SK-N-SH treated with all-trans-retinoic acid at 6 μM for 48 hours (cell line): Measurements from ENCODE around the gene ENO4.

Experiments
- ATAC-seq: fragments of 200-7000 bp; cut with Tn5 transposase; 3 replicates; pipeline ENCODE4 v1.9.1; 2020; ENCODE audit warnings: mild to moderate bottlenecking, moderate library complexity
- ARNTL ChIP-seq: fragments of 450-650 bp; formaldehyde crosslinking; IDR thresholded peaks from 2 replicates; pipeline ENCODE4 v1.5.0; 2020; ENCODE audit warnings: low read depth, mild to moderate bottlenecking, moderate library complexity, borderline replicate concordance
- BACH2 ChIP-seq: fragments of 250-450 bp; sonication (Bioruptor Pico); IDR thresholded peaks from 2 replicates; pipeline ENCODE4 v1.9.0; 2021; ENCODE audit warnings: mild to moderate bottlenecking, borderline replicate concordance
- CREB5 ChIP-seq: fragments of 250-450 bp; sonication (Bioruptor Pico); IDR thresholded peaks from 2 replicates; pipeline ENCODE4 v1.5.1; 2020; ENCODE audit warnings: low read depth, mild to moderate bottlenecking, moderate library complexity
- CSDC2 ChIP-seq: fragments of 250-450 bp; sonication (Bioruptor Pico); IDR thresholded peaks from 2 replicates; pipeline ENCODE4 v1.5.0; 2020; ENCODE audit warnings: mild to moderate bottlenecking, moderate library complexity
- ESRRG ChIP-seq: fragments of 250-450 bp; sonication (Bioruptor Pico); IDR thresholded peaks from 2 replicates; pipeline ENCODE4 v1.6.1; 2021; ENCODE audit warnings: mild to moderate bottlenecking
- ISL1 ChIP-seq: fragments of 250-450 bp; sonication (Bioruptor Pico); IDR thresholded peaks from 2 replicates; pipeline ENCODE4 v2.1.2; 2022; ENCODE audit warnings: mild to moderate bottlenecking, moderate library complexity
- OSR1 ChIP-seq: fragments of 250-450 bp; sonication (Bioruptor Pico); IDR thresholded peaks from 2 replicates; pipeline ENCODE4 v1.8.0; 2022; ENCODE audit warnings: moderate library complexity, mild to moderate bottlenecking, inconsistent platforms
- PATZ1 ChIP-seq: fragments of 250-450 bp; sonication (Bioruptor Pico); IDR thresholded peaks from 2 replicates; pipeline ENCODE4 v1.8.0; 2020; ENCODE audit warnings: mild to moderate bottlenecking, moderate library complexity, borderline replicate concordance
- POU6F1 ChIP-seq: fragments of 250-450 bp; sonication (Bioruptor Pico); IDR thresholded peaks from 2 replicates; pipeline ENCODE4 v1.8.0; 2021; ENCODE audit warnings: low read depth, mild to moderate bottlenecking, moderate library complexity, borderline replicate concordance
- PPARA ChIP-seq: fragments of 250-450 bp; sonication (Bioruptor Pico); IDR thresholded peaks from 2 replicates; pipeline ENCODE4 v1.5.0; 2020; ENCODE audit warnings: mild to moderate bottlenecking, borderline replicate concordance
- RARB ChIP-seq: fragments of 250-450 bp; sonication (Bioruptor Pico); IDR thresholded peaks from 2 replicates; pipeline ENCODE4 v1.8.0; 2021; ENCODE audit warnings: mild to moderate bottlenecking, moderate library complexity
- SNAI2 ChIP-seq: fragments of 250-450 bp; sonication (Bioruptor Pico); IDR thresholded peaks from 2 replicates; pipeline ENCODE4 v1.5.0; 2020; ENCODE audit warnings: mild to moderate bottlenecking, moderate library complexity
- TCF4 ChIP-seq: fragments of 250-450 bp; sonication (Bioruptor Pico); IDR thresholded peaks from 2 replicates; pipeline ENCODE4 v1.8.0; 2021; ENCODE audit warnings: mild to moderate bottlenecking, moderate library complexity, borderline replicate concordance
- TOX ChIP-seq: fragments of 250-450 bp; sonication (Bioruptor Pico); IDR thresholded peaks from 2 replicates; pipeline ENCODE4 v1.8.0; 2021; ENCODE audit warnings: mild to moderate bottlenecking, moderate library complexity, borderline replicate concordance
- TSHZ2 ChIP-seq: fragments of 250-450 bp; sonication (Bioruptor Pico); IDR thresholded peaks from 2 replicates; pipeline ENCODE4 v1.5.0; 2020; ENCODE audit warnings: mild to moderate bottlenecking, moderate library complexity
- ZC3H10 ChIP-seq: fragments of 250-450 bp; sonication (Bioruptor Pico); IDR thresholded peaks from 2 replicates; pipeline ENCODE4 v1.5.1; 2021; ENCODE audit warnings: mild to moderate bottlenecking, moderate library complexity
- ZFP3 ChIP-seq: fragments of 250-450 bp; sonication (Bioruptor Pico); IDR thresholded peaks from 2 replicates; pipeline ENCODE4 v1.5.0; 2020; ENCODE audit warnings: mild to moderate bottlenecking, moderate library complexity
- ZNF565 ChIP-seq: fragments of 450-650 bp; formaldehyde crosslinking; conservative IDR thresholded peaks from 2 replicates; pipeline ENCODE4 v1.5.0; 2020; ENCODE audit warnings: low read depth, mild to moderate bottlenecking, moderate library complexity
- ZNF70 ChIP-seq: fragments of 450-650 bp; formaldehyde crosslinking; IDR thresholded peaks from 2 replicates; pipeline ENCODE4 v1.5.0; 2020; ENCODE audit warnings: mild to moderate bottlenecking, moderate library complexity
- ZNF8 ChIP-seq: fragments of 450-650 bp; formaldehyde crosslinking; IDR thresholded peaks from 2 replicates; pipeline ENCODE4 v1.5.0; 2020; ENCODE audit warnings: mild to moderate bottlenecking, moderate library complexity

The ENO4 gene

GRCh38 chr10:116817780-116818343 lies 31.4 kb upstream of the ENO4 start:
- no peak for TF ChIP-seq TCF4
- no peak for ATAC-seq

- no peak for ATAC-seq
- no peak for TF ChIP-seq PATZ1 (CRISPR knock-in tag)
- no peak for TF ChIP-seq ZNF565
- no peak for TF ChIP-seq RARB
- TF ChIP-seq TSHZ2 (CRISPR knock-in tag): no peak
- no peak for TF ChIP-seq BACH2 (CRISPR knock-in tag)
- no peak for TF ChIP-seq ZFP3 (CRISPR knock-in tag)
- TF ChIP-seq SNAI2 (CRISPR knock-in tag): no peak
- TF ChIP-seq TOX (CRISPR knock-in tag): no peak
- no peak for TF ChIP-seq ARNTL (CRISPR knock-in tag)
- no peak for TF ChIP-seq CREB5
- TF ChIP-seq ZNF70 (CRISPR knock-in tag): no peak
- no peak for TF ChIP-seq TCF4
These were observed 29.2 kb upstream of the ENO4 start for GRCh38 chr10:116819999-116820677.

- TF ChIP-seq ZC3H10 (CRISPR knock-in tag) (no peak), ESRRG (no peak), ZFP3 (CRISPR knock-in tag) (no peak), ZNF565 (no peak), BACH2 (CRISPR knock-in tag) (no peak), PPARA (CRISPR knock-in tag) (no peak), OSR1 (no peak), POU6F1 (CRISPR knock-in tag) (no peak), ARNTL (CRISPR knock-in tag) (no peak), CREB5 (no peak), TSHZ2 (CRISPR knock-in tag) (no peak), ISL1 (no peak), TOX (CRISPR knock-in tag) (no peak), CSDC2 (CRISPR knock-in tag) (no peak), ZNF8 (CRISPR knock-in tag) (no peak), TCF4 (no peak), ZNF70 (CRISPR knock-in tag) (no peak)
- no peak for ATAC-seq
These were observed 23.4 kb upstream of the ENO4 start for GRCh38 chr10:116825901-116826300.
